Ovary (tissue), 9 donors: ENCODE data around the gene R3HDM1. TPM values are rescaled to one million over a fixed set of nuclear protein-coding genes. Genes with fewer than 3 reads are reported as not detected.

ENCODE experiments used
- DNase-seq, 5 donors: peaks; one replicate each; pipeline ENCODE4 v3.0.0-alpha.2; 2019 to 2020
- H3K27ac ChIP-seq, 2 donors: fragments of 200-600 bp; one replicate each; pipeline versions ENCODE4 v1.5.1 to v1.8.0; 2019 to 2022
- H3K27me3 ChIP-seq: fragments of 200-600 bp; one replicate; pipeline ENCODE4 v1.8.0; 2022
- H3K36me3 ChIP-seq: fragments of 200-600 bp; sonication (generic); one replicate; pipeline ENCODE4 v1.5.1; 2019
- H3K4me1 ChIP-seq: one replicate; pipeline ENCODE4 v1.8.1; 2013; ENCODE audit warnings: mild to moderate bottlenecking, moderate library complexity; ENCODE audit not compliant: insufficient read depth
- H3K4me3 ChIP-seq: fragments of 200-600 bp; sonication (generic); one replicate; pipeline ENCODE4 v1.5.1; 2017
- H3K9me3 ChIP-seq, 2 donors: fragments of 200-600 bp in 1 of 2; sonication (generic) in 1 of 2; one replicate each; pipeline versions ENCODE4 v1.5.1 to v1.8.1; 2013 to 2019; ENCODE audit warnings: mild to moderate bottlenecking in 1 of 2, moderate library complexity in 1 of 2
- CTCF ChIP-seq, 3 donors: fragments of 450-650 bp in 2 of 3; fragments of 200-600 bp in 1 of 3; IDR thresholded peaks; one replicate each; pipeline versions ENCODE4 v1.5.1 to v1.8.0; 2016 to 2022; ENCODE audit warnings: antibody characterized with exemption in 3 of 3, mild to moderate bottlenecking in 1 of 3
- EP300 ChIP-seq: sonication (generic); formaldehyde crosslinking; IDR thresholded peaks from one replicate; pipeline ENCODE4 v1.6.1; 2017; ENCODE audit warnings: antibody characterized with exemption
- POLR2A ChIP-seq: fragments of 450-650 bp; IDR thresholded peaks from one replicate; pipeline ENCODE4 v1.6.1; 2017; ENCODE audit warnings: antibody characterized with exemption, mild to moderate bottlenecking, moderate library complexity
- WGBS, 3 donors: extraction: QIAGEN DNeasy Blood & Tissue Kit in 1 of 3; methylation state at CpG; one replicate each; pipeline versions ENCODE4 v1.1.5 to v1.1.7; 2013 to 2017; 5-methylcytosine and 5-hydroxymethylcytosine counted together
- intact Hi-C, 4 donors: fragments of 100-400 bp; cut with DNase I; formaldehyde crosslinking; loops; one replicate each; pipeline versions ENCODE4 v1.11.0 to v1.15.1; 2022 to 2023
- polyA plus RNA-seq, 2 donors: library from polyadenylated mRNA; stranded (reverse); fragments of 200-250 nt in 1 of 2; fragments of 350-450 nt in 1 of 2; fragmentation: Illumina TruSeq in 1 of 2; extraction: RNeasy Lipid Tissue Mini Kit (QIAGEN cat#74804) in 1 of 2; gene quantifications; one replicate each; pipeline ENCODE4 v1.2.3, GENCODE V29; 2013 to 2014
- total RNA-seq, 7 donors: library from RNA; depleted of rRNA in 2 of 7; stranded (reverse); fragments of >200 nt in 2 of 7; fragmentation: NEBNext Ultra II Directional in 3 of 7; extraction: Animal tissue kit (Norgen Biotek cat#: 25700) in 3 of 7; gene quantifications; one replicate each; pipeline versions ENCODE4 v1.1.0 to v1.2.4, GENCODE V29; 2016 to 2023
- donor health status: DM: no; HTN: no; CAD: no; lungs with moderate emphysema.
- donor health status: DM: no; HTN: no; CAD: no.
- donor health status: Bipolar disorder and iron deficiency.
- donor health status: DM: yes; HTN: yes; CAD: no.
- donor health status: DM: no; HTN: no; CAD: no.
- donor health status: DM: yes; HTN: yes; CAD: no.

R3HDM1 gene
- total and polyA plus RNA-seq, 9 donors, result 8.9 to 34.4 (median 19.0) TPM

GRCh38 chr2:135547311-135547710 lies 16.0 kb downstream of the R3HDM1 start:
- Histone ChIP-seq H3K27ac (no peak overlapping the region), H3K36me3 (no peaks in the 10 kb centered on the region), H3K9me3 (no peaks in the 10 kb centered on the region), H3K4me3 (no peak overlapping the region), H3K27me3 (no peaks in the 10 kb centered on the region), H3K4me1 (no peaks in the 10 kb centered on the region)
- WGBS, 3 donors, result 93 to 95% (median 95%) methylated on average over 3 of the region's 3 CpGs
- intact Hi-C loops, result no loop called here
- TF ChIP-seq EP300 (no peak), CTCF (IDR thresholded peaks at IDR 0.05) (no peak), POLR2A (no peak)
- no peak for DNase-seq

GRCh38 chr2:135551356-135551755 lies 20.1 kb downstream of the R3HDM1 start:
- Histone ChIP-seq H3K36me3 (no peaks in the 10 kb centered on the region), H3K4me1 (no peaks in the 10 kb centered on the region), H3K27ac (no peak overlapping the region), H3K27me3 (no peaks in the 10 kb centered on the region), H3K4me3 (no peak overlapping the region), H3K9me3 (no peaks in the 10 kb centered on the region)
- intact Hi-C loops, result no loop called here
- DNase-seq, result no peak
- TF ChIP-seq EP300 (no peak), CTCF (IDR thresholded peaks at IDR 0.05) (no peak), POLR2A (no peak)
- WGBS, 3 donors, result 49 to 72% (median 62%) methylated on average over 5 of the region's 5 CpGs

GRCh38 chr2:135552887-135553286 lies 21.6 kb downstream of the R3HDM1 start:
- Histone ChIP-seq H3K9me3 (no peaks in the 10 kb centered on the region), H3K27ac (no peak overlapping the region), H3K4me1 (no peaks in the 10 kb centered on the region), H3K4me3 (no peak overlapping the region), H3K27me3 (no peaks in the 10 kb centered on the region), H3K36me3 (no peaks in the 10 kb centered on the region)
- intact Hi-C loops, result no loop called here
- TF ChIP-seq POLR2A (no peak), CTCF (IDR thresholded peaks at IDR 0.05) (no peak), EP300 (no peak)
- no peak for DNase-seq
- WGBS, 3 donors, result 85 to 93% (median 91%) methylated on average over 4 of the region's 4 CpGs

- no peaks in the 10 kb centered on the region for H3K9me3 ChIP-seq
These were observed 24.0 kb downstream of the R3HDM1 start for GRCh38 chr2:135555311-135555710.

More at GRCh38 chr2:135555311-135555710, 24.0 kb downstream of the R3HDM1 start:
- H3K36me3 ChIP-seq, result no peaks in the 10 kb centered on the region
- H3K27ac ChIP-seq, result no peak overlapping the region
- no peaks in the 10 kb centered on the region for H3K4me1 ChIP-seq
- intact Hi-C loops, result no loop called here
- 81 to 87% (median 83%) methylated on average over 4 of the region's 4 CpGs for WGBS, 3 donors
- TF ChIP-seq POLR2A (no peak), CTCF (IDR thresholded peaks at IDR 0.05) (no peak), EP300 (no peak)
- no peak overlapping the region for H3K4me3 ChIP-seq
- H3K27me3 ChIP-seq, result no peaks in the 10 kb centered on the region
- DNase-seq, result no peak
